GM23338 (cell line): ENCODE measurements around the gene SFTA2. TPM values are rescaled to one million over a fixed set of nuclear protein-coding genes. Genes with fewer than 3 reads are reported as not detected.

Source experiments
- ATAC-seq: fragments of 200-7000 bp; cut with Tn5 transposase; 3 replicates; pipeline ENCODE4 v1.9.1; 2020
- DNase-seq: peaks from one replicate; pipeline ENCODE4 v3.0.0-alpha.2; 2015; ENCODE audit warnings: low spot score
- H2AFZ ChIP-seq: fragments of 200-600 bp; sonication (generic); 2 replicates; pipeline ENCODE4 v1.8.0; 2016; ENCODE audit warnings: antibody characterized with exemption, mild to moderate bottlenecking, moderate library complexity
- H3F3A ChIP-seq: fragments of 200-600 bp; sonication (generic); replicated peaks from 2 replicates; pipeline ENCODE4 v1.8.0; 2017; ENCODE audit warnings: antibody characterized with exemption, mixed run types, low read depth
- H3K27ac ChIP-seq: fragments of 200-600 bp; sonication (generic); 2 replicates; pipeline ENCODE4 v1.6.1; 2016; ENCODE audit warnings: low read depth
- H3K27me3 ChIP-seq: fragments of 200-600 bp; sonication (generic); 2 replicates; pipeline ENCODE4 v1.8.0; 2016; ENCODE audit warnings: mild to moderate bottlenecking, mixed run types, moderate library complexity; ENCODE audit not compliant: insufficient read depth
- H3K36me3 ChIP-seq: fragments of 200-600 bp; sonication (generic); 2 replicates; pipeline ENCODE4 v1.8.0; 2016; ENCODE audit warnings: mild to moderate bottlenecking; ENCODE audit not compliant: insufficient read depth
- H3K4me1 ChIP-seq: fragments of 200-600 bp; sonication (generic); 2 replicates; pipeline ENCODE4 v1.8.0; 2016; ENCODE audit warnings: mild to moderate bottlenecking, moderate library complexity; ENCODE audit not compliant: insufficient read depth
- H3K4me2 ChIP-seq: fragments of 200-600 bp; sonication (generic); 2 replicates; pipeline ENCODE4 v1.7.1; 2017; ENCODE audit warnings: mixed run types
- H3K4me3 ChIP-seq: fragments of 200-600 bp; sonication (generic); 2 replicates; pipeline ENCODE4 v1.6.1; 2016; ENCODE audit warnings: mixed run types
- H3K79me2 ChIP-seq: fragments of 200-600 bp; sonication (generic); replicated peaks from 2 replicates; pipeline ENCODE4 v1.8.0; 2017; ENCODE audit warnings: mild to moderate bottlenecking; ENCODE audit not compliant: insufficient read depth
- H3K9me2 ChIP-seq: fragments of 200-600 bp; sonication (generic); 2 replicates; pipeline ENCODE4 v1.8.0; 2017; ENCODE audit not compliant: insufficient read depth
- H4K20me1 ChIP-seq: fragments of 200-600 bp; sonication (generic); replicated peaks from 2 replicates; pipeline ENCODE4 v1.8.0; 2017; ENCODE audit warnings: mild to moderate bottlenecking; ENCODE audit not compliant: insufficient read depth
- H3K27ac Mint-ChIP-seq: 2 replicates; pipeline ENCODE4 v1.8.0; 2020; ENCODE audit warnings: inconsistent platforms, mild to moderate bottlenecking, moderate library complexity, mixed read lengths
- H3K27me3 Mint-ChIP-seq: 3 replicates; pipeline ENCODE4 v1.8.0; 2022; ENCODE audit warnings: low read depth, mild to moderate bottlenecking, moderate library complexity, mixed read lengths, inconsistent platforms; ENCODE audit not compliant: insufficient read depth, poor library complexity
- H3K36me3 Mint-ChIP-seq: 3 replicates; pipeline ENCODE4 v1.8.0; 2021; ENCODE audit warnings: low read depth, mild to moderate bottlenecking, inconsistent platforms, moderate library complexity, mixed read lengths
- H3K4me1 Mint-ChIP-seq: 3 replicates; pipeline ENCODE4 v1.8.0; 2020; ENCODE audit warnings: mild to moderate bottlenecking, inconsistent platforms, mixed read lengths
- H3K4me3 Mint-ChIP-seq: 3 replicates; pipeline ENCODE4 v1.8.0; 2021; ENCODE audit warnings: moderate library complexity, mild to moderate bottlenecking, inconsistent platforms, mixed read lengths
- H3K9me3 Mint-ChIP-seq: 3 replicates; pipeline ENCODE4 v1.8.0; 2020; ENCODE audit warnings: moderate library complexity, mild to moderate bottlenecking, inconsistent platforms, mixed read lengths
- CREB1 ChIP-seq: fragments of 250-450 bp; sonication (Bioruptor Pico); IDR thresholded peaks from 2 replicates; pipeline ENCODE4 v1.5.0; 2020; ENCODE audit warnings: low read depth, mild to moderate bottlenecking, moderate library complexity
- CTCF ChIP-seq, 2 experiments: fragments of 200-600 bp in 1 of 2; sonication (generic) in 1 of 2; conservative IDR thresholded peaks; 2 replicates each; pipeline versions ENCODE4 v1.5.1 to v1.6.1; 2016 to 2017; ENCODE audit warnings: antibody characterized with exemption in 2 of 2, low read depth in 2 of 2, mild to moderate bottlenecking in 2 of 2, moderate library complexity in 1 of 2
- EZH2phosphoT487 ChIP-seq: fragments of 200-600 bp; sonication (generic); IDR thresholded peaks from one replicate; pipeline ENCODE4 v1.8.1; 2018; ENCODE audit warnings: antibody characterized with exemption; ENCODE audit not compliant: unreplicated experiment
- JUNB ChIP-seq: IDR thresholded peaks from one replicate; pipeline ENCODE4 v1.6.1; 2016; ENCODE audit warnings: antibody characterized with exemption; ENCODE audit not compliant: unreplicated experiment
- NANOG ChIP-seq: IDR thresholded peaks from 2 replicates; pipeline ENCODE4 v1.6.1; 2016; ENCODE audit warnings: antibody characterized with exemption, borderline replicate concordance
- POLR2AphosphoS5 ChIP-seq: IDR thresholded peaks from 2 replicates; pipeline ENCODE4 v1.6.1; 2016; ENCODE audit warnings: antibody characterized with exemption, low read depth
- REST ChIP-seq: IDR thresholded peaks from one replicate; pipeline ENCODE4 v1.6.1; 2018; ENCODE audit warnings: antibody characterized with exemption; ENCODE audit not compliant: unreplicated experiment
- STAT1 ChIP-seq: IDR thresholded peaks from one replicate; pipeline ENCODE4 v1.6.1; 2016; ENCODE audit warnings: antibody characterized with exemption; ENCODE audit not compliant: unreplicated experiment
- ZNF114 ChIP-seq: fragments of 250-450 bp; sonication (Bioruptor Pico); IDR thresholded peaks from 2 replicates; pipeline ENCODE4 v1.5.0; 2020; ENCODE audit warnings: mild to moderate bottlenecking, moderate library complexity
- ZNF331 ChIP-seq: fragments of 250-450 bp; sonication (Bioruptor Pico); IDR thresholded peaks from 2 replicates; pipeline ENCODE4 v1.5.0; 2020; ENCODE audit warnings: low read depth, mild to moderate bottlenecking, moderate library complexity
- ZNF462 ChIP-seq: fragments of 250-450 bp; sonication (Bioruptor Pico); IDR thresholded peaks from 2 replicates; pipeline ENCODE4 v1.5.0; 2020; ENCODE audit warnings: mild to moderate bottlenecking, moderate library complexity
- polyA plus RNA-seq: library from polyadenylated mRNA; unstranded; fragments of >200 nt; fragmentation: Nextera tagmentation; extraction: Ambion mirVana; gene quantifications from 2 replicates; pipeline ENCODE4 v1.2.1, GENCODE V29; 2016
- total RNA-seq: library from RNA; depleted of rRNA; stranded (reverse); fragments of >200 nt; shearing (Covaris generic); gene quantifications from 2 replicates; pipeline ENCODE4 v1.2.3, GENCODE V29; 2014

Gene SFTA2
- total and polyA plus RNA-seq, 2 experiments from 2014 or later, result not detected

DNA sequence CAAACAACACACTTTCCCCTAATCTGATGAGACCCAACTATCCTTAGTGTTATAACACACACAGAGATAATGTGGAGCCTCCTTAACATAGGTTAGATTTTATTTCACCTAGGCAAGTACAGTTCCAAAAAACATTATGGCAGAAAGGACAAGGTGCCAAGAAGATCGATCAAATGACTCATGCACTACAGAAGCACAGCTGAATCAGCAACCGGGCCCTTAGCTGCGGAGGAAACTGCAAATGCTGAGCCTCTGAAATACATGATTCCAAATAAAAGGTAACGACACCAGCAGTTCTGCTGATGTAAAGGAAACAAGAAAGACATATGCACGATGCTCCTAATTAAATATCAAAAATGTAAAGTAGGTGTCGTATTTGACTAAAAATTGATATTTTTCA lies 31.7 kb upstream of the SFTA2 start (continued):
- no peak for TF ChIP-seq CTCF (conservative IDR thresholded peaks at IDR 0.05; ENCODE audit: low read depth in 2 of 2)

- Histone ChIP-seq H3F3A (no peaks in the 10 kb centered on the region), H4K20me1 (no peaks in the 10 kb centered on the region), H3K4me2 (no peak overlapping the region), H3K4me1 (no peaks in the 10 kb centered on the region), H3K36me3 (no peaks in the 10 kb centered on the region), H2AFZ (no peak overlapping the region), H3K9me2 (0 out of 2 replicates have a peak, but pooled peaks cover 11% of the 10 kb centered on the region), H3K4me3 (no peak overlapping the region), H3K27me3 (peaks cover 3% of the 10 kb centered on the region; the same call in 1 of the 2 replicates), H3K79me2 (no peaks in the 10 kb centered on the region), H3K27ac (no peak overlapping the region)
- no peak overlapping the region for H3K4me3 Mint-ChIP-seq
- H3K4me1 Mint-ChIP-seq, result no peaks in the 10 kb centered on the region; the same call in 2 of the 3 replicates
- H3K27ac Mint-ChIP-seq, result no peak overlapping the region
- no peak for ATAC-seq
- H3K36me3 Mint-ChIP-seq, result no peaks in the 10 kb centered on the region; the same call in 2 of the 3 replicates
- DNase-seq, result no peak
- peaks cover 7% of the 10 kb centered on the region for H3K27me3 Mint-ChIP-seq
- H3K9me3 Mint-ChIP-seq, result peaks cover 7% of the 10 kb centered on the region
- no peak for TF ChIP-seq NANOG
- no peak for TF ChIP-seq ZNF114 (CRISPR knock-in tag)
- no peak for TF ChIP-seq EZH2phosphoT487
- TF ChIP-seq REST, result no peak
- no peak for TF ChIP-seq CTCF (conservative IDR thresholded peaks at IDR 0.05; ENCODE audit: low read depth in 2 of 2)
- no peak for TF ChIP-seq ZNF331 (CRISPR knock-in tag)
- no peak for TF ChIP-seq CREB1 (CRISPR knock-in tag)
- no peak for TF ChIP-seq POLR2AphosphoS5
- TF ChIP-seq ZNF462 (CRISPR knock-in tag), result no peak
- TF ChIP-seq STAT1, result no peak
- TF ChIP-seq JUNB, result no peak
These were observed 30.7 kb upstream of the SFTA2 start for GRCh38 chr6:30962716-30963115.
